Neural cell (in vitro differentiated cells): ENCODE results near the gene IL23R. TPM values are rescaled to one million over a fixed set of nuclear protein-coding genes. Genes with fewer than 3 reads are reported as not detected.

Experiments
- H2AFZ ChIP-seq: fragments of 200-600, 300-800 bp; sonication (generic), shearing (Covaris generic); 2 replicates; pipeline ENCODE4 v1.6.0; 2014; ENCODE audit warnings: low read depth, mild to moderate bottlenecking, antibody characterized with exemption, low read length, moderate library complexity
- H3F3A ChIP-seq: fragments of 200-600 bp; shearing (Covaris generic); 2 replicates; pipeline ENCODE4 v1.6.1; 2016; ENCODE audit warnings: mild to moderate bottlenecking, moderate library complexity, mixed read lengths, antibody characterized with exemption, low read length; ENCODE audit not compliant: insufficient read depth, poor library complexity, severe bottlenecking
- H3K27ac ChIP-seq: fragments of 200-600, 300-800 bp; sonication (generic), shearing (Covaris generic); 2 replicates; pipeline ENCODE4 v1.5.1; 2014; ENCODE audit warnings: mild to moderate bottlenecking, low read length, moderate library complexity
- H3K27me3 ChIP-seq: fragments of 300-800, 200-600 bp; sonication (generic), shearing (Covaris generic); 2 replicates; pipeline ENCODE4 v1.6.0; 2014; ENCODE audit warnings: mild to moderate bottlenecking, low read depth, low read length, moderate library complexity; ENCODE audit not compliant: insufficient read depth
- H3K36me3 ChIP-seq: fragments of 300-800, 200-600 bp; sonication (generic), shearing (Covaris generic); 2 replicates; pipeline ENCODE4 v1.5.1; 2014; ENCODE audit warnings: mild to moderate bottlenecking, antibody characterized with exemption, low read length, moderate library complexity; ENCODE audit not compliant: insufficient read depth
- H3K4me2 ChIP-seq: fragments of 300-800, 200-600 bp; sonication (generic), shearing (Covaris generic); 2 replicates; pipeline ENCODE4 v1.6.0; 2014; ENCODE audit warnings: mild to moderate bottlenecking, low read length
- H3K4me3 ChIP-seq: fragments of 300-800, 200-600 bp; sonication (generic), shearing (Covaris generic); 2 replicates; pipeline ENCODE4 v1.5.1; 2014; ENCODE audit warnings: mild to moderate bottlenecking, low read length, moderate library complexity
- H3K79me2 ChIP-seq: fragments of 200-600 bp; shearing (Covaris generic); replicated peaks from 2 replicates; pipeline ENCODE4 v1.6.0; 2014; ENCODE audit warnings: mild to moderate bottlenecking, low read length, moderate library complexity; ENCODE audit not compliant: insufficient read depth
- H3K9ac ChIP-seq: fragments of 300-800, 200-600 bp; sonication (generic), shearing (Covaris generic); 2 replicates; pipeline ENCODE4 v1.6.1; 2016; ENCODE audit warnings: mild to moderate bottlenecking, low read length, mixed read lengths
- H3K9me2 ChIP-seq: fragments of 200-600 bp; shearing (Covaris generic); 2 replicates; pipeline ENCODE4 v1.6.1; 2016; ENCODE audit warnings: mild to moderate bottlenecking, low read length, mixed read lengths; ENCODE audit not compliant: insufficient read depth
- H3K9me3 ChIP-seq: fragments of 200-600, 300-800 bp; sonication (generic), shearing (Covaris generic); 2 replicates; pipeline ENCODE4 v1.6.1; 2016; ENCODE audit warnings: mild to moderate bottlenecking, mixed run types, low read length, moderate library complexity, mixed read lengths
- H4K20me1 ChIP-seq: fragments of 200-600 bp; shearing (Covaris generic); 2 replicates; pipeline ENCODE4 v1.6.1; 2016; ENCODE audit warnings: mild to moderate bottlenecking, mixed run types; ENCODE audit not compliant: insufficient read depth
- CTCF ChIP-seq: fragments of 450-650 bp; IDR thresholded peaks from 2 replicates; pipeline ENCODE4 v1.5.1; 2014; ENCODE audit warnings: antibody characterized with exemption, mild to moderate bottlenecking, moderate library complexity; ENCODE audit not compliant: poor library complexity, severe bottlenecking
- EP300 ChIP-seq: fragments of 450-650 bp; conservative IDR thresholded peaks from 2 replicates; pipeline ENCODE4 v1.6.1; 2014; ENCODE audit warnings: antibody characterized with exemption, mild to moderate bottlenecking, moderate library complexity; ENCODE audit not compliant: poor library complexity, severe bottlenecking
- EZH2 ChIP-seq: fragments of 200-600, 300-800 bp; shearing (Covaris generic), sonication (generic); IDR thresholded peaks from 2 replicates; pipeline ENCODE4 v1.6.1; 2014; ENCODE audit warnings: antibody characterized with exemption, low read length, borderline replicate concordance, mild to moderate bottlenecking; ENCODE audit not compliant: insufficient read depth, poor library complexity, severe bottlenecking
- MXI1 ChIP-seq: fragments of 450-650 bp; conservative IDR thresholded peaks from 2 replicates; pipeline ENCODE4 v1.6.1; 2014; ENCODE audit warnings: antibody characterized with exemption, mild to moderate bottlenecking; ENCODE audit not compliant: poor library complexity, severe bottlenecking
- POLR2AphosphoS5 ChIP-seq: IDR thresholded peaks from 2 replicates; pipeline ENCODE4 v1.6.1; 2012
- RAD21 ChIP-seq: fragments of 450-650 bp; conservative IDR thresholded peaks from 2 replicates; pipeline ENCODE4 v1.6.1; 2014; ENCODE audit warnings: antibody characterized with exemption, mild to moderate bottlenecking, moderate library complexity
- REST ChIP-seq: IDR thresholded peaks from 2 replicates; pipeline ENCODE4 v1.6.1; 2012; ENCODE audit warnings: borderline replicate concordance
- SMC3 ChIP-seq: fragments of 450-650 bp; conservative IDR thresholded peaks from 2 replicates; pipeline ENCODE4 v1.6.1; 2014; ENCODE audit warnings: antibody characterized with exemption, mild to moderate bottlenecking, moderate library complexity; ENCODE audit not compliant: poor library complexity
- TAF1 ChIP-seq: IDR thresholded peaks from 2 replicates; pipeline ENCODE4 v1.6.1; 2012; ENCODE audit warnings: low read depth
- polyA plus RNA-seq: library from polyadenylated mRNA; depleted of rRNA; stranded (reverse); fragments of >200 nt; gene quantifications from 2 replicates; pipeline ENCODE4 v1.2.3, GENCODE V29; 2014

IL23R gene
- polyA plus RNA-seq, 1 donor from 2014 or later: not detected

- Histone ChIP-seq H3K9ac (no peak overlapping the region), H3K4me3 (no peak overlapping the region), H3K36me3 (no peaks in the 10 kb centered on the region), H3K27me3 (no peaks in the 10 kb centered on the region), H3K9me3 (no peaks in the 10 kb centered on the region), H4K20me1 (no peaks in the 10 kb centered on the region), H3K79me2 (no peaks in the 10 kb centered on the region), H3F3A (no peaks in the 10 kb centered on the region), H3K9me2 (no peaks in the 10 kb centered on the region), H3K4me2 (no peak overlapping the region), H2AFZ (no peak overlapping the region), H3K27ac (no peak overlapping the region)
- TF ChIP-seq TAF1 (no peak), POLR2AphosphoS5 (no peak), RAD21 (no peak), EP300 (no peak), CTCF (no peak), SMC3 (no peak)
Measured at GRCh38 chr1:67174716-67175284, 8.5 kb downstream of the IL23R start.

- H3K9ac ChIP-seq: no peak overlapping the region
- no peaks in the 10 kb centered on the region for H3F3A ChIP-seq
- no peak overlapping the region for H3K4me2 ChIP-seq
- H2AFZ ChIP-seq: no peak overlapping the region
- H3K9me3 ChIP-seq: no peaks in the 10 kb centered on the region
- no peak overlapping the region for H3K4me3 ChIP-seq
- H4K20me1 ChIP-seq: no peaks in the 10 kb centered on the region
- no peak for TF ChIP-seq REST
- no peak for TF ChIP-seq SMC3
- no peak for TF ChIP-seq EZH2
- no peak for TF ChIP-seq RAD21
- TF ChIP-seq EP300: no peak
- TF ChIP-seq MXI1: no peak
- TF ChIP-seq TAF1: no peak
- TF ChIP-seq POLR2AphosphoS5: no peak
- TF ChIP-seq CTCF: no peak
- no peaks in the 10 kb centered on the region for H3K36me3 ChIP-seq
- no peaks in the 10 kb centered on the region for H3K9me2 ChIP-seq
- H3K79me2 ChIP-seq: no peaks in the 10 kb centered on the region
- no peak overlapping the region for H3K27ac ChIP-seq
- no peaks in the 10 kb centered on the region for H3K27me3 ChIP-seq
Measured at GRCh38 chr1:67175530-67176087, 9.4 kb downstream of the IL23R start.
